ENCODE results near the gene JADE2.

JADE2 gene

DNA sequence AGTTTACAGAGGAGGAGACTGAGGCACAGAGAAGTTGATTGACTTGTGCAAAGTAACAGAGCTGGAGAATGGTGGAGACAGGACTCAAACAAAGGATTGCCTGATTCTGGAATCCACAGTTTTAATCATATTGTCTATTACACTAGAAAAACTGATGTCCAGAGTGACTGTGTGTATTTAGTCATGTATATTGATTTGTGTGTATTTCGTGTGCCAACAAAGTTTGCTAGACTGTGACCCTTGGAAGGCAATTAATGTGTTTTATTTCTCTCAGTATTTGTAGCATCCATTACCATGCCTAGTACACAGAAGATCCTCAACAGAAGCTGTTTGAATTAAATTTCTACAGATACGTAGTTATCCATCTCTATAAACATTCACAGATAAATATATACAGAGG lies 5.5 kb upstream of the JADE2 start:
- no peak for TF ChIP-seq YY1 (IDR thresholded peaks at IDR 0.05; ENCODE audit: insufficient read depth, insufficient read length)
- TF ChIP-seq SUZ12 (IDR thresholded peaks at IDR 0.05; ENCODE audit: extremely low read depth, insufficient read depth, insufficient read length), result no peak
- no peak for TF ChIP-seq ZNF274 (IDR thresholded peaks at IDR 0.05; ENCODE audit: low read depth, low read length)
- no peaks in the 10 kb centered on the region for H3K36me3 ChIP-seq (ENCODE audit: insufficient read depth, insufficient read length, low read length)
- no peak overlapping the region for H3K4me3 ChIP-seq (ENCODE audit: insufficient read length, low read depth)
- DNase-seq (ENCODE audit: low read depth, low spot score), result no peak
- H3K9me3 ChIP-seq (ENCODE audit: insufficient read depth, low read length), result no peaks in the 10 kb centered on the region
- no peaks in the 10 kb centered on the region for H3K27me3 ChIP-seq (ENCODE audit: insufficient read depth, insufficient read length)
- no peak overlapping the region for H3K9ac ChIP-seq (ENCODE audit: insufficient read length, low read depth)
- no peaks in the 10 kb centered on the region for H3K4me1 ChIP-seq (ENCODE audit: insufficient read depth, insufficient read length)

DNA sequence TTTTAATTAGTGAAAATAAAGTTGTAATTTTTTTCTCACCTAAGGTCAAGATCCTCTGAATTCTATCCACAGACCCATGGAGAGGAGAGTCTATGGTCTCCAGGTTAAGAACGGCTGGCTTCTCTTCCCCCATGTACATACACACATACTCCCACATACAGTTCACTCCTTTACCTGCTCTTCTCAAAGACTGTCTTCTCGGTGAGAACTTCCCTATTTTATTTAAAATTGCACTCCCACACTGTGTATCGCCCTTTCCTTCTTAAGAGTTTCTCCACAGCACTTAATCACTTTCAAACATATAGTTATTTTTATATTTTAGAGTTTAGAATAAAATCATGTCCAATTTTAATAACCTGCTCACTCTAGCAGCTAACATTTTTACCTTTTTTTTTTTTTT lies 3.6 kb upstream of the JADE2 start:
- Histone ChIP-seq H3K27me3 (ENCODE audit: insufficient read depth, insufficient read length) (no peaks in the 10 kb centered on the region), H3K9ac (ENCODE audit: insufficient read length, low read depth) (no peak overlapping the region), H3K4me1 (ENCODE audit: insufficient read depth, insufficient read length) (no peaks in the 10 kb centered on the region), H3K9me3 (ENCODE audit: insufficient read depth, low read length) (no peaks in the 10 kb centered on the region), H3K4me3 (ENCODE audit: insufficient read length, low read depth) (no peak overlapping the region), H3K36me3 (ENCODE audit: insufficient read depth, insufficient read length, low read length) (no peaks in the 10 kb centered on the region)
- DNase-seq (ENCODE audit: low read depth, low spot score), result no peak
- TF ChIP-seq YY1 (IDR thresholded peaks at IDR 0.05; ENCODE audit: insufficient read depth, insufficient read length), result no peak

DNA sequence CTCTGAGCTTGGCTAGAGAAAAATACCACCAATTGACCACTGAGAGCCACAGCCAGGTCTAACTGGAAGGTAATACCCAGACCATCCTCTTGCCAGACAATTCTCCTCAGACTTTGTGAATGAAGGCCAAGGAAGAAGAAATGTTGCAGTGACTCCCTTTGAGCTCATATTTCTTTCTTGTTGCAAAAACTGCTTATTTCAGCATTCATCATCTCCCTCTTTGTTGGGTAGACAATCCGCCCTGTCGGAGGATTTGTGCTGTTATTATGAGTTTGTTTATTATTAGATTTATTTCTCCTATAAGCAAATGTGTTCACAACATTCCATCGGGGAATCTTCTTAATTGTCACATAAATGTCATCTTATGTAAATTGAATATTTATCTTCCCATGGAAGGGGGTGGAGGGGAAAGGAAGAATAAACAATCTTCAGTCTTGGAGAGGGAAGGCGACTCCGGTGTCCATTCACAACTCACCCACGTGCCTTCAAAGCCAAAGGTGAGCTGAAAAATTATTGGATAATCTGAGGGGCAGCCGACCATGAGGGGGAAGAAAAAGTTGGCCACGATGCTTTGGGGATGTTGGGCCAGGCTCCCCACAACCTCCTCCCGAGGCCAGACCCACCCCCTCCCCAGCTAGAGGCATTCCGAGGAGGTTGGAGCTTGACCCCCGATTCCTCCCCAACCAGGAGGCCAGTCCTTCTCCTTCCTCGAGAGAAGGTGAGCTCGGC lies 1.8 kb upstream of the JADE2 start:
- H3K9me3 ChIP-seq (ENCODE audit: insufficient read depth, low read length), result no peaks in the 10 kb centered on the region
- H3K9ac ChIP-seq (ENCODE audit: insufficient read length, low read depth), result peak overlapping the region; percentile 80
- no peaks in the 10 kb centered on the region for H3K4me1 ChIP-seq (ENCODE audit: insufficient read depth, insufficient read length)
- H3K36me3 ChIP-seq (ENCODE audit: insufficient read depth, insufficient read length, low read length), result no peaks in the 10 kb centered on the region
- H3K27me3 ChIP-seq (ENCODE audit: insufficient read depth, insufficient read length), result no peaks in the 10 kb centered on the region
- peak overlapping the region; percentile 42 for H3K4me3 ChIP-seq (ENCODE audit: insufficient read length, low read depth)
- TF ChIP-seq SUZ12 (IDR thresholded peaks at IDR 0.05; ENCODE audit: extremely low read depth, insufficient read depth, insufficient read length) (no peak), ZNF274 (IDR thresholded peaks at IDR 0.05; ENCODE audit: low read depth, low read length) (no peak), YY1 (IDR thresholded peaks at IDR 0.05; ENCODE audit: insufficient read depth, insufficient read length) (no peak)
- DNase-seq (ENCODE audit: low read depth, low spot score), result no peak

DNA sequence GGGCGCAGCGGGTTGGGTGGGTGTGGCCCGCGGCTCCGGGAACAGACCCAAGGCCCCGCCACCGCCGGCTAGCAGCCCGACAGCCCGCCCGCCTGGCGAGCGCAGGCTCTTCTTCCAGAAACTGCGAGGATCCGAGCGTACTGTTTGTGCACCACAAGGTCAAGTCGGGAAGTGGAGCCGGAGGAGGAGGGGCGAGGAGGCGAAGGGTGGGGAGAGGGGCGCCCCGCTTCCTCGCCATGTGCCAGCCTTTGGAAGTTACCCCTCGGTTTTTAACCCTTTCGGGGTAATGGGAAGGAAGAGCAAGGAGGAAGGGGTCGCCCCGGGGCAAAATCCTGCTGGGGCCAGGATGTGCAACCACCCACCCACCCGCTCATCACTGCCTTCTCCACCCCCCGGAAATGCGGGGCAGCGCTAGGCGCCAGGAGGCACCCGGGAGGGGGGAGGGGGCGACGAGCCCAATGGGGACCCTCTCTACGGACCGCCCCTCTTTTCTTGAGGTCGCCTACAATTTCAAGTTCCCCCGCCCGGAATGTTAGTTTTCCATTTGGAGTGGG lies 1.1 kb upstream of the JADE2 start:
- no peaks in the 10 kb centered on the region for H3K9me3 ChIP-seq (ENCODE audit: insufficient read depth, low read length)
- H3K27me3 ChIP-seq (ENCODE audit: insufficient read depth, insufficient read length), result no peaks in the 10 kb centered on the region
- peaks cover 3% of the 10 kb centered on the region for H3K4me1 ChIP-seq (ENCODE audit: insufficient read depth, insufficient read length)
- peaks cover 4% of the 10 kb centered on the region for H3K36me3 ChIP-seq (ENCODE audit: insufficient read depth, insufficient read length, low read length)
- peak; percentile 78 for DNase-seq (ENCODE audit: low read depth, low spot score)
- H3K9ac ChIP-seq (ENCODE audit: insufficient read length, low read depth), result peak overlapping the region; percentile 80
- no peak for TF ChIP-seq SUZ12 (IDR thresholded peaks at IDR 0.05; ENCODE audit: extremely low read depth, insufficient read depth, insufficient read length)
- TF ChIP-seq YY1 (IDR thresholded peaks at IDR 0.05; ENCODE audit: insufficient read depth, insufficient read length), result no peak
- no peak for TF ChIP-seq ZNF274 (IDR thresholded peaks at IDR 0.05; ENCODE audit: low read depth, low read length)
- H3K4me3 ChIP-seq (ENCODE audit: insufficient read length, low read depth), result peak overlapping the region; percentile 42

DNA sequence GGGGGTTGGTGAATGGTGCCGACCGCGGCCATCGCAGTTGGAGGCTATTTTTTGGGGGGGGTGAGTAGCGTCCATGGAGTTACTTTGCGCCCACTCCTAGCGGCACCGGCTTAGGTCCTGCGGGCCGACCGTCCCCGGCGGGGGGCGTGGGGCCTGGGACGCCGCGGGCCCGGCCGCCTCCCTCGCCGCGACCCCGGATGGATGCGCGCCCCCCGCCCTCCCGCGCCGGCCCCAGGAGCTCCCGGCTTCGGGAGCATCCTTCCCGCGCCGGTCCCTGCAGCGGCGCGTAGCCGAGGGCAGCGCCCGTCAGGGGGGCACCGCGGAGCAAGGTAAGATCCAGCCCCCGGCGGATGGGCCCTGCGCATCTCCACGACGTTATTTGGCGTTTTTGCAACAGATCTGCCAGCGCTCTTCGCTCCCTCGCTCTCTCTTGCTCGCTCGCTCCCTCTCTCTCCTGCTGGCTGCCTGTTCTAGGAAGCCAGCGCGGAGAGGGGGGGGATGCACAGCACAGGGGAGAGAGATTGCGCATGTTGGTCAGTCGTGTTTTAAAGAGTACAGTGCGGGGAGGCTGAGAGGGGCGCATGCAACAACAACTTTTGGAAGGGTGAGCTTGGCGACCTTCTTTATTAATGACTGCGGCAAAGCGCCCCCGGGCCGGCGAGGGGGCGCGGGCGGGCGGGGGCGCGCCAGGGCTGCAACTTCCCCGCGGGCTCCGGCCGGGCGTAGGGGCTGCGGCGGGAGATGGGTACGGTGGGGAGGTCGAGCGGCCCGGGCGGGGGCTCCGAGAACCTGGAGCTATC lies 413 bp downstream of the JADE2 start:
- Histone ChIP-seq H3K9ac (ENCODE audit: insufficient read length, low read depth) (peak overlapping the region; percentile 91), H3K27me3 (ENCODE audit: insufficient read depth, insufficient read length) (no peaks in the 10 kb centered on the region), H3K4me1 (ENCODE audit: insufficient read depth, insufficient read length) (peaks cover 11% of the 10 kb centered on the region), H3K36me3 (ENCODE audit: insufficient read depth, insufficient read length, low read length) (peaks cover 4% of the 10 kb centered on the region), H3K9me3 (ENCODE audit: insufficient read depth, low read length) (no peaks in the 10 kb centered on the region), H3K4me3 (ENCODE audit: insufficient read length, low read depth) (peak overlapping the region; percentile 83)
- TF ChIP-seq YY1 (IDR thresholded peaks at IDR 0.05; ENCODE audit: insufficient read depth, insufficient read length) (no peak), ZNF274 (IDR thresholded peaks at IDR 0.05; ENCODE audit: low read depth, low read length) (no peak), SUZ12 (IDR thresholded peaks at IDR 0.05; ENCODE audit: extremely low read depth, insufficient read depth, insufficient read length) (no peak)
- DNase-seq (ENCODE audit: low read depth, low spot score), result no peak

DNA sequence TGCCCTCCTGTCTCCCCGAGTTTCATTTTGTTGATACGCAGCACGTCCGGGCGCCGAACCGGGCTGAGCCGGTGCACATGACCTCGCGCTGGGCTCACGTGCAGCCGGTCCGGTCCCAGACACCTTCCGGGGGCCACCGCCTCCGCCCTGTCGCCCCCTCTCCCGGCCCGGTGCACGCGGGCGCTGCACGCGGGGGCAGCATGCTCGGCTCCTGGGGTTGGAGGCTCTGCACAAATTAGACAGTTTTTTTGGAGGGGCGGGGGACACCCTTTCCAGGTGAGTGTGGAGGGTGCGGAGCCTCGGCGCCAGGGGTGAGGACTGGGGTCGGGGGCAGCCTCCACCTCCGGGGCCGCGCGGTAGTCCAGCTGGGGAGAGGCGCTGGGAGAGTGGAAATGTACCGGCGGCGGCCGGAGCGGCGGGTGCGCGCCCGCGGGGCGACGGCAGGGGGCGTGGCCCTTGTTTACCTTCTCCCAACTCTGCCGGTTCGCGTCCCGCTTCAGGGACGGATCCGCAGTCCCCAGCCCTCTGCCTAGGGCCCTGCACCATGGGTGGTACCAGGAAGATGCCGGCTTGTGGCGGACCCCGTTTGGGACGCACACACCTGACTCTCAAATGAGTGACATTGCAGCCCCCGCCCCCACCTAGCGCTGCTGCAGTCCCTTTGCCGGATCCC lies 1.1 kb downstream of the JADE2 start:
- Histone ChIP-seq H3K9me3 (ENCODE audit: insufficient read depth, low read length) (no peaks in the 10 kb centered on the region), H3K9ac (ENCODE audit: insufficient read length, low read depth) (peak overlapping the region; percentile 91), H3K27me3 (ENCODE audit: insufficient read depth, insufficient read length) (no peaks in the 10 kb centered on the region), H3K4me3 (ENCODE audit: insufficient read length, low read depth) (peak overlapping the region; percentile 83), H3K36me3 (ENCODE audit: insufficient read depth, insufficient read length, low read length) (peaks cover 4% of the 10 kb centered on the region), H3K4me1 (ENCODE audit: insufficient read depth, insufficient read length) (peaks cover 11% of the 10 kb centered on the region)
- TF ChIP-seq YY1 (IDR thresholded peaks at IDR 0.05; ENCODE audit: insufficient read depth, insufficient read length) (no peak), SUZ12 (IDR thresholded peaks at IDR 0.05; ENCODE audit: extremely low read depth, insufficient read depth, insufficient read length) (no peak), ZNF274 (IDR thresholded peaks at IDR 0.05; ENCODE audit: low read depth, low read length) (no peak)
- peak; percentile 49 for DNase-seq (ENCODE audit: low read depth, low spot score)
